ENCODE data around the gene ILF3. TPM values are rescaled to one million over a fixed set of nuclear protein-coding genes. Genes with fewer than 3 reads are reported as not detected.

Gene ILF3
- total RNA-seq, 1 donor from 2014 or later, result 861 TPM

DNA sequence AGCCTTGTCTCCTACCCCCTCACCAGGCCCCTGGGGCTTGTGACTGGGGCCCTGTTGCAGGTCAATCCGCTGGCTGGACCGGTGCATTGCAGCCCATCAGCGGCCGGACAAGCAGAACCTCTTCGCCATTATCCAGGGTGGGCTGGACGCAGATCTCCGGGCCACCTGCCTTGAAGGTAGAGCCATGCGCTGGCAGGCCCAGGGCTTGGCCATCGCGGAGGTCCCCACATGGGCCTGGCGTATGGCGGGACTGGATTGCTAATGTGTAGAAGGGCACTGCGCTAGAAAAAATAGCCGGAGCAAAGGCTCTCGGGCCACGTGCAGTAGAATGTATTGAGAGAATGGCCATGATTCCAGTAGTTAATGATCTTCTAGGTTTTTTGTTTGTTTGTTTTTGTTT is 53.3 kb downstream of the ILF3 start:
- TF ChIP-seq CTCF (conservative IDR thresholded peaks at IDR 0.05), result no peak
- H3K27ac Mint-ChIP-seq (ENCODE audit: unreplicated experiment), result no peak overlapping the region
- H3K9me3 Mint-ChIP-seq, result no peaks in the 10 kb centered on the region
- no peaks in the 10 kb centered on the region for H3K36me3 Mint-ChIP-seq (ENCODE audit: low read depth)
- H3K27me3 Mint-ChIP-seq (ENCODE audit: low read depth), result no peaks in the 10 kb centered on the region
- H3K4me1 Mint-ChIP-seq, result peaks cover under 1% of the 10 kb centered on the region
- no peak overlapping the region for H3K4me3 Mint-ChIP-seq
- no peak for DNase-seq (ENCODE audit: low read depth, low spot score)

DNA sequence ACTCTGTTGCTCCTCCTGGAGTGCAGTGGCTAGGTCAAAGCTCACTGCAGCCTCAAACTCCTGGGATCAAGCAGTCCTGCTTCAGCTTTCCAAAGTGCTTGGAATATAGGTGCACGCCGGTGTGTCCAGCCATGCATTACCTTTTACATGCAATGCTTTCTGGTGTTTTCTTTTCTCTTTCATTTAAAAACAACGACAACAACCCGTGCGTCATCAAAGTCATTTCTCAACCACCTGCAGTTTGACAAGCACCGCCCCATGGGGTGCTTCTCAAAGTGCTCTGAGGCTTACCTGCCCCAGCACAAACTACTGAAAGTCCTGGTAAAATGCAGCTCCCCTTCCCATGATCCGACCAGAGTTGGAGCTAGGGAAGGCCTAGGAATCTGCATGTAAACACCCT is 54.1 kb downstream of the ILF3 start:
- Mint-ChIP-seq H3K4me3 (no peak overlapping the region), H3K4me1 (no peaks in the 10 kb centered on the region), H3K27me3 (ENCODE audit: low read depth) (no peaks in the 10 kb centered on the region), H3K27ac (ENCODE audit: unreplicated experiment) (peak overlapping the region; percentile 43), H3K36me3 (ENCODE audit: low read depth) (no peaks in the 10 kb centered on the region), H3K9me3 (no peaks in the 10 kb centered on the region)
- DNase-seq (ENCODE audit: low read depth, low spot score), result no peak
- no peak for TF ChIP-seq CTCF (conservative IDR thresholded peaks at IDR 0.05)

DNA sequence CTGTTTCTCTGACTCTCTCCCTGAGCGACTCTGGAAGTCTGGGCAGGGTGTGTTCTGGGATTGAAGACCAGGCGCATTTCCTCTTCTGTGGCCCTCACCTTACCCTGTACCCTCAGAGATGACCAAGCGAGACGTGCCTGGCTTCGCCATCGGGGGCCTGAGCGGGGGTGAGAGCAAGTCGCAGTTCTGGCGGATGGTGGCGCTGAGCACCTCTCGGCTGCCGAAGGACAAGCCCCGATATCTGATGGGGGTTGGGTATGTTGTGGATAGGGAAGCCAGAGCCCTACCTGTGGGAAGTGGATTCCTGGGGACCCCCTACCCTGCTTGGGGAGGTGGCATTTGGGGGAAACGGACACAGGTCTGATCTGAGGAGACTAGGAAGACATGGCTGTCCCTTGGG is 57.9 kb downstream of the ILF3 start:
- Mint-ChIP-seq H3K4me3 (no peak overlapping the region), H3K36me3 (ENCODE audit: low read depth) (no peaks in the 10 kb centered on the region), H3K27me3 (ENCODE audit: low read depth) (no peaks in the 10 kb centered on the region), H3K27ac (ENCODE audit: unreplicated experiment) (no peak overlapping the region), H3K4me1 (peaks cover 2% of the 10 kb centered on the region), H3K9me3 (no peaks in the 10 kb centered on the region)
- no peak for TF ChIP-seq CTCF (conservative IDR thresholded peaks at IDR 0.05)
- DNase-seq (ENCODE audit: low read depth, low spot score), result no peak

- no peak overlapping the region for H3K27ac Mint-ChIP-seq (ENCODE audit: unreplicated experiment)
- H3K4me3 Mint-ChIP-seq, result no peak overlapping the region
- peaks cover 9% of the 10 kb centered on the region for H3K4me1 Mint-ChIP-seq
- H3K9me3 Mint-ChIP-seq, result no peaks in the 10 kb centered on the region
- TF ChIP-seq CTCF (conservative IDR thresholded peaks at IDR 0.05), result no peak
- no peaks in the 10 kb centered on the region for H3K36me3 Mint-ChIP-seq (ENCODE audit: low read depth)
- DNase-seq (ENCODE audit: low read depth, low spot score), result no peak
- no peaks in the 10 kb centered on the region for H3K27me3 Mint-ChIP-seq (ENCODE audit: low read depth)
Observed at GRCh38 chr19:10712754-10713153, 58.6 kb downstream of the ILF3 start.

GRCh38 chr19:10713317-10713716 is 59.2 kb downstream of the ILF3 start:
- H3K36me3 Mint-ChIP-seq (ENCODE audit: low read depth), result no peaks in the 10 kb centered on the region
- no peaks in the 10 kb centered on the region for H3K27me3 Mint-ChIP-seq (ENCODE audit: low read depth)
- H3K4me1 Mint-ChIP-seq, result peaks cover 11% of the 10 kb centered on the region
- DNase-seq (ENCODE audit: low read depth, low spot score), result no peak
- no peak overlapping the region for H3K27ac Mint-ChIP-seq (ENCODE audit: unreplicated experiment)
- H3K4me3 Mint-ChIP-seq, result no peak overlapping the region
- H3K9me3 Mint-ChIP-seq, result no peaks in the 10 kb centered on the region
- TF ChIP-seq CTCF (conservative IDR thresholded peaks at IDR 0.05), result no peak

GRCh38 chr19:10717054-10717355 is 62.9 kb downstream of the ILF3 start:
- Mint-ChIP-seq H3K9me3 (no peaks in the 10 kb centered on the region), H3K27me3 (ENCODE audit: low read depth) (no peaks in the 10 kb centered on the region), H3K4me1 (peaks cover 25% of the 10 kb centered on the region), H3K27ac (ENCODE audit: unreplicated experiment) (peak overlapping the region; percentile 7), H3K4me3 (peak overlapping the region; percentile 89), H3K36me3 (ENCODE audit: low read depth) (no peaks in the 10 kb centered on the region)
- no peak for DNase-seq (ENCODE audit: low read depth, low spot score)
- TF ChIP-seq CTCF (conservative IDR thresholded peaks at IDR 0.05), result no peak
